Measurements from ENCODE around the gene PITRM1.

The PITRM1 gene

GRCh38 chr10:3162533-3162932, 10.0 kb downstream of the PITRM1 start:
- H3F3A ChIP-seq (ENCODE audit: insufficient read depth, low read length) = no peaks in the 10 kb centered on the region
- no peaks in the 10 kb centered on the region for H4K20me1 ChIP-seq (ENCODE audit: insufficient read depth, low read length)
- no peak overlapping the region for H3K9ac ChIP-seq (ENCODE audit: low read length)
- TF ChIP-seq, protein P1, sequence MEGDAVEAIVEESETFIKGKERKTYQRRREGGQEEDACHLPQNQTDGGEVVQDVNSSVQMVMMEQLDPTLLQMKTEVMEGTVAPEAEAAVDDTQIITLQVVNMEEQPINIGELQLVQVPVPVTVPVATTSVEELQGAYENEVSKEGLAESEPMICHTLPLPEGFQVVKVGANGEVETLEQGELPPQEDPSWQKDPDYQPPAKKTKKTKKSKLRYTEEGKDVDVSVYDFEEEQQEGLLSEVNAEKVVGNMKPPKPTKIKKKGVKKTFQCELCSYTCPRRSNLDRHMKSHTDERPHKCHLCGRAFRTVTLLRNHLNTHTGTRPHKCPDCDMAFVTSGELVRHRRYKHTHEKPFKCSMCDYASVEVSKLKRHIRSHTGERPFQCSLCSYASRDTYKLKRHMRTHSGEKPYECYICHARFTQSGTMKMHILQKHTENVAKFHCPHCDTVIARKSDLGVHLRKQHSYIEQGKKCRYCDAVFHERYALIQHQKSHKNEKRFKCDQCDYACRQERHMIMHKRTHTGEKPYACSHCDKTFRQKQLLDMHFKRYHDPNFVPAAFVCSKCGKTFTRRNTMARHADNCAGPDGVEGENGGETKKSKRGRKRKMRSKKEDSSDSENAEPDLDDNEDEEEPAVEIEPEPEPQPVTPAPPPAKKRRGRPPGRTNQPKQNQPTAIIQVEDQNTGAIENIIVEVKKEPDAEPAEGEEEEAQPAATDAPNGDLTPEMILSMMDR (IDR thresholded peaks at IDR 0.05; ENCODE audit: low read length) = no peak; the same call in 1 of the 2 replicates
- no peak for TF ChIP-seq EZH2 (IDR thresholded peaks at IDR 0.05; ENCODE audit: borderline replicate concordance, low read length)
- no peaks in the 10 kb centered on the region for H3K9me2 ChIP-seq (ENCODE audit: low read depth, low read length)
- no peaks in the 10 kb centered on the region for H3K79me2 ChIP-seq (ENCODE audit: insufficient read depth, low read length)
- no peaks in the 10 kb centered on the region for H3K9me3 ChIP-seq (ENCODE audit: low read length)
- peaks cover 78% of the 10 kb centered on the region for H3K36me3 ChIP-seq (ENCODE audit: insufficient read depth, low read length)
- no peak overlapping the region for H3K4me2 ChIP-seq (ENCODE audit: low read length)
- H2AFZ ChIP-seq (ENCODE audit: low read length) = no peak overlapping the region
- H3K4me1 ChIP-seq (ENCODE audit: insufficient read depth, low read length, severe bottlenecking) = no peaks in the 10 kb centered on the region
- no peak overlapping the region for H3K27ac ChIP-seq (ENCODE audit: low read depth, low read length, poor library complexity, severe bottlenecking)
- H3K27me3 ChIP-seq (ENCODE audit: insufficient read depth, low read length) = no peaks in the 10 kb centered on the region
- no peak overlapping the region for H3K4me3 ChIP-seq (ENCODE audit: low read depth, low read length, poor library complexity, severe bottlenecking)

GRCh38 chr10:3159152-3159551, 13.4 kb downstream of the PITRM1 start:
- no peak for TF ChIP-seq EZH2 (IDR thresholded peaks at IDR 0.05; ENCODE audit: borderline replicate concordance, low read length)
- TF ChIP-seq, protein P1 (IDR thresholded peaks at IDR 0.05; ENCODE audit: low read length) = no peak
- Histone ChIP-seq H4K20me1 (ENCODE audit: insufficient read depth, low read length) (no peaks in the 10 kb centered on the region), H3K4me1 (ENCODE audit: insufficient read depth, low read length, severe bottlenecking) (no peaks in the 10 kb centered on the region), H3K9me3 (ENCODE audit: low read length) (no peaks in the 10 kb centered on the region), H3K27ac (ENCODE audit: low read depth, low read length, poor library complexity, severe bottlenecking) (no peak overlapping the region), H3K36me3 (ENCODE audit: insufficient read depth, low read length) (peaks cover 81% of the 10 kb centered on the region), H3K9me2 (ENCODE audit: low read depth, low read length) (no peaks in the 10 kb centered on the region), H3F3A (ENCODE audit: insufficient read depth, low read length) (no peaks in the 10 kb centered on the region), H3K27me3 (ENCODE audit: insufficient read depth, low read length) (no peaks in the 10 kb centered on the region), H3K4me2 (ENCODE audit: low read length) (no peak overlapping the region), H3K79me2 (ENCODE audit: insufficient read depth, low read length) (no peaks in the 10 kb centered on the region), H3K4me3 (ENCODE audit: low read depth, low read length, poor library complexity, severe bottlenecking) (no peak overlapping the region), H2AFZ (ENCODE audit: low read length) (no peak overlapping the region), H3K9ac (ENCODE audit: low read length) (no peak overlapping the region)

- H3K27me3 ChIP-seq (ENCODE audit: insufficient read depth, low read length) = no peaks in the 10 kb centered on the region
- no peaks in the 10 kb centered on the region for H3K4me1 ChIP-seq (ENCODE audit: insufficient read depth, low read length, severe bottlenecking)
- no peak overlapping the region for H3K9ac ChIP-seq (ENCODE audit: low read length)
- H3F3A ChIP-seq (ENCODE audit: insufficient read depth, low read length) = no peaks in the 10 kb centered on the region
- TF ChIP-seq, protein P1 (IDR thresholded peaks at IDR 0.05; ENCODE audit: low read length) = no peak
- no peak for TF ChIP-seq EZH2 (IDR thresholded peaks at IDR 0.05; ENCODE audit: borderline replicate concordance, low read length)
- H4K20me1 ChIP-seq (ENCODE audit: insufficient read depth, low read length) = no peaks in the 10 kb centered on the region
- H3K79me2 ChIP-seq (ENCODE audit: insufficient read depth, low read length) = no peaks in the 10 kb centered on the region
- peaks cover 82% of the 10 kb centered on the region for H3K36me3 ChIP-seq (ENCODE audit: insufficient read depth, low read length)
- H3K4me2 ChIP-seq (ENCODE audit: low read length) = no peak overlapping the region
- no peaks in the 10 kb centered on the region for H3K9me3 ChIP-seq (ENCODE audit: low read length)
- no peak overlapping the region for H3K4me3 ChIP-seq (ENCODE audit: low read depth, low read length, poor library complexity, severe bottlenecking)
- no peaks in the 10 kb centered on the region for H3K9me2 ChIP-seq (ENCODE audit: low read depth, low read length)
- H3K27ac ChIP-seq (ENCODE audit: low read depth, low read length, poor library complexity, severe bottlenecking) = no peak overlapping the region
- no peak overlapping the region for H2AFZ ChIP-seq (ENCODE audit: low read length)
These were observed 17.9 kb downstream of the PITRM1 start for GRCh38 chr10:3154666-3155065.
